NCI-H2196 treated with DMSO at 0.1 percent for 48 hours (cell line): ENCODE results near the gene AJM1.
"Not testable (repeated sequence)": the region's sequence is repeated elsewhere in the genome, so short reads cannot be mapped to it uniquely, and the experiment has no call there.

Experiments
- DNase-seq: peaks from one replicate; lab custom pipeline; 2025; ENCODE audit not compliant: unreplicated experiment; lab: John Stamatoyannopoulos, UW

AJM1 gene

DNA sequence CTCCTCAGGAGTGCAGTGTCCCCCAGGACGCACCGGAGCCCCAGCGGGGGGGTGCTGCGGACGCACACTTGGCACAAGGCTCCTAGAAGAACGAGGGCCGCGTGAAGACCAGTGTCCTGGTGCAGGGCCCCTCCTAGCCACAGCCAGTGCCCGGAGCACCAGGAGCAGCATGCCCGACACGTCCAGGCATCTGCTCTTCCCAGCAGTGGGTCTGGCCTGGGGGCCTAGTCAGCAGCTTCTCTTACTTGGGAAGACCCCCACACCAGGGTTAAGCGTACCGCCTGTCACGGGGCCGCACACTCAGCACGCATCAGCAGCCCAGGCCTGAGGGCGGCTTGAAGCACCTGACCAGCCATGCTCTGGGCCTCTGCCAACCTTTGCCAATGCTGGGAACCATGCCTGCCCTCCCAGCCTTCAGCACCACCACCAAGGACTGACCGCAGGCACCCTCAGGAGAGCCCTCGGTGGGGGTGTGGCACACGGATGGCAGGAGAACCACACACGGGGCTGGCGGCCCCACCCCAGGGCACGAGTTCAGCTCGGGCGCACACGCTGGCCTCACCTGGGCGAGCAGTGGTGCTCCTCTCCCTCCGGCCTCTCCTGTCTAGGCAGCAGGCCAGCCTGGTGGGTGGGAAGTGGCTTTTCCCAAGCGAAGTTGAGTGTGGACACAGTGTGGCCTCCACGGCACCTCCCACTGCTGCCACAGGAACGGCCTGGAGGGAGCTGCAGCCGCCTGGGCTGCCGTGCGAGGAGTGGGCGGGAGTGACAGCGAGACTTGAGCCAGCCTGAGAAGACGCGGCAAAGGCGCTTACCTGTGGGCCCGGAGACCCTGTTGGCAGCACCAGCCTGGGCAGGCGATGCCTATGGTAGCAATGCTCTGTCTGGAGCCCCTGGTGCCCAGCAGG lies 12.0 kb upstream of the AJM1 start:
- DNase-seq, result no peak

DNA sequence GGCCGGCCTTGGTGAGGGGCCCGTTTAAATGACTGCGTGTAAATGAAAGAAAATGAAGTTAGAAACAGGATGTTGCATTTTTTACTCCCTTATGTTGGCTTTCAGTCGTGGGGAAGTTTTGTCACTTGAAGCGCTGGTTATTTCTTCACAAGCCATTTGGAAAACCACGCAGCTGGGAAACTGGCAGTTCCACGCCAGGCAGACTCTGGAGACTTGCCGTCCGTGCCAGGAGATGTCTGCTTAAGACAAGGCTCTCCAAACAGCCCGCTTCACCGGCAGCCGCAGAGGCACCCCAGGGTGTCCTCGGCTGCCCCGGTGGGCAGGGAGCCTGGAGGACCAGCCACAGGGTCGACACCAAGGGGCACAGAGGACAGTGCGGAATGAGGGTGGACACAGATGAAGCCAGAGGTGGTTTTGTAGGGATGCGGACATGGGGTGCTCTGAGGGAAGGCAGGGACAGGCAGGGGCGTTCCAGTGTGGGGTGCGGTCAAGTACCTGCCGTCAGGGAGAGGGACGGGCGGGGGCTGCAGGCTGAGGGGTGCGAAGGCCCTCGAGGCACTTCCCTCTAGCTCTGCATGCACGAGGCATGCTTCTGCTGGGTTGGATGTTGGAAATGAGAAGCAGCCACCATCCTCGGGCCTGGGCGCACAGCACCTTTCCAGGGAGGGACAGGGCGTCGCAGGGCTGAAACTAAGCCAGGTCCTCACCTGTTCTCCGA lies 11.1 kb upstream of the AJM1 start:
- no peak for DNase-seq

DNA sequence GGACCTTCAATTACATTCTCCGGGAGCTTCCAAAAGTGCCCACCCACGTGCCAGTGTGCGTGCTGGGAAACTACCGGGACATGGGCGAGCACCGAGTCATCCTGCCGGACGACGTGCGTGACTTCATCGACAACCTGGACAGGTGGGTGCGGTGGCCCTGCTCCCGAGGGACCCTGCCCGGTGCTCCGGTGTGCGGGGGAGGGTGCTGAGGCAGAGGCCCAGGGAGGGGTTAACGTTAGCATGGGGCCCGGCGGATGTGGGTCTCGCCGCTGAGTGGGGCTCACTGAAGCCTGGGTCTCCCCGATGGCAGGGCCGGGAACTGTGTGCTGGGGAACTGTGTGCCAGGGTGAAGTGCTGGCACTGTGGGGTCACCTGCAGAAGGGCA lies 10.6 kb upstream of the AJM1 start:
- no peak for DNase-seq

DNA sequence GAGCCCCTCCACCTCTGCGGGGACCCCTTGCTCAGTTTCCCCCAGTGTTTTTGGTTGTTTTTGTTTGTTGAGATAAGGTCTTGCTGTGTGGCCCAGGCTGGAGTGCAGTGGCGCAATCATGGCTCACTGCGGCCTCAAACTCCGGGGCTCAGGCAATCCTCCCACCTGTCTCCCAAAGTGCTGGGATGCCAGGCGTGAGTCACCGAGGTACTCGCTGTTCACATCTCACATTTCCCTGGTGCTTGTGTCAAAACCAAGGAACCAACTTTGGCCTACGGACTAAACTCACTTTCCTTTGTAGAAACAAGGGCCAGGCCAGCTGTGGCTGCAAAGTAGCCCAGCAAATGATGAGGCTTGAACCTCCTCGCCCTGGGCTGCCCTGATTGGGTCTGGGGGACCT lies 9.7 kb upstream of the AJM1 start:
- DNase-seq, result no peak

DNA sequence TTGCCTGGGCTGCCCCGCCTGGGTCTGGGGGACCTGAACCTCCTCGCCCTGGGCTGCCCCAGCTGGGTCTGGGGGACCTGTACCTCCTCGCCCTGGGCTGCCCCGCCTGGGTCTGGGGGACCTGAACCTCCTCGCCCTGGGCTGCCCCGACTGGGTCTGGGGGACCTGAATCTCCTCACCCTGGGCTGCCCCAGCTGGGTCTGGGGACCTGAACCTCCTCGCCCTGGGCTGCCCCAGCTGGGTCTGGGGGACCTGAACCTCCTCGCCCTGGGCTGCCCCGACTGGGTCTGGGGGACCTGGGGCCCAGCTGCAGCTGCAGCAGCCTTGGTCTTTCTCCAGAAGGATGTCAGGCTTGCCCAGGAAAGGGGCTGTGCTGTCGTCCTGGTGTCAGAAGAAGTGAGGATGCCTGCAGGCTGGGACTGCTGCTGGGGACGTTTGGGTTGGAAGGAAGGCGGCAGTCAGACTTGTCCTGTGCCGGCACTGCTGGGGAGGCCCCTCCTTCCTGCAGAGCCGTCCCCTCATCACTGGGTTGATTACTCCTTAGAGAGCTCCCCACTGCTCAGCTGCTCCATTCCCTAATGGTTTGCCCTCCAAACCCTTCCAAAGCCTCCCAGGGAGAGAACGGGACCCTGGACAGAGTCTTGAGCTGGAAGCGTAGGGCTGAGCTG lies 8.8 kb upstream of the AJM1 start:
- not testable (repeated sequence) for DNase-seq

DNA sequence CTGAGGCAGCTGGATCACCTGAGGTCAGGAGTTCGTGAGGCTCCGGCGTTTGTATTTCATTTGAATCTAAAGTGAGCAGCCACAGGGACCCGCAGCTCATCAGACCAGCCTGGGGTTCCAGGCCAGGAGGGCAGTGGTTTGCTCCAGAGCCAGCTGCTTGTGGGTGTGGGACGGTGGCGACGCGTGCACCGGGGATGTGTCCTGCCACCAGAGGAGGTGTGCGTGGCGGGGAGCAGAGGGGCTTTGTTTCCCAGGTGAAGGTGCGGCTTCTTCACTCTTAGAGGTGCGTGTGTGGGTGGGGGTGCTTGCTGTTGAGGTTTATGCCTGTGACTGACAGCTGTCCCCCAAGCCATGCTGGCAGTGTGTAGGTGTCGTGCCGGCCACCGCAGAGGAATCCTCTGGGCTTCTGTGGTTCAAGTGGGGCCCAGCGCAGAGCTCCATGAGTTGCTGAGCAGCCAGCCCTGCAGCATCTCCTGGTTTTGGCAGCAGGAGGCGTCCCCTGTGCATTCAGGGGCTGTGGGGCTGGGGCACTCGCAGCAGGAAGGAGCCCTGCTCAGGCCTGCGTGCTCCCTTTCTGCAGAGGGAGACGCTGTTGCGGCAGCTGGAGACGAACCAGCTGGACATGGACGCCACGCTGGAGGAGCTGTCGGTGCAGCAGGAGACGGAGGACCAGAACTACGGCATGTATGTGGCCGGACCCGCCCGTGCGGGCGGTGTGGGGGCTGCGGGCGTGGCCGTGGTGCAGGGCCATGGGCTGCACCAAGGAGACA lies 6.9 kb upstream of the AJM1 start:
- no peak for DNase-seq

DNA sequence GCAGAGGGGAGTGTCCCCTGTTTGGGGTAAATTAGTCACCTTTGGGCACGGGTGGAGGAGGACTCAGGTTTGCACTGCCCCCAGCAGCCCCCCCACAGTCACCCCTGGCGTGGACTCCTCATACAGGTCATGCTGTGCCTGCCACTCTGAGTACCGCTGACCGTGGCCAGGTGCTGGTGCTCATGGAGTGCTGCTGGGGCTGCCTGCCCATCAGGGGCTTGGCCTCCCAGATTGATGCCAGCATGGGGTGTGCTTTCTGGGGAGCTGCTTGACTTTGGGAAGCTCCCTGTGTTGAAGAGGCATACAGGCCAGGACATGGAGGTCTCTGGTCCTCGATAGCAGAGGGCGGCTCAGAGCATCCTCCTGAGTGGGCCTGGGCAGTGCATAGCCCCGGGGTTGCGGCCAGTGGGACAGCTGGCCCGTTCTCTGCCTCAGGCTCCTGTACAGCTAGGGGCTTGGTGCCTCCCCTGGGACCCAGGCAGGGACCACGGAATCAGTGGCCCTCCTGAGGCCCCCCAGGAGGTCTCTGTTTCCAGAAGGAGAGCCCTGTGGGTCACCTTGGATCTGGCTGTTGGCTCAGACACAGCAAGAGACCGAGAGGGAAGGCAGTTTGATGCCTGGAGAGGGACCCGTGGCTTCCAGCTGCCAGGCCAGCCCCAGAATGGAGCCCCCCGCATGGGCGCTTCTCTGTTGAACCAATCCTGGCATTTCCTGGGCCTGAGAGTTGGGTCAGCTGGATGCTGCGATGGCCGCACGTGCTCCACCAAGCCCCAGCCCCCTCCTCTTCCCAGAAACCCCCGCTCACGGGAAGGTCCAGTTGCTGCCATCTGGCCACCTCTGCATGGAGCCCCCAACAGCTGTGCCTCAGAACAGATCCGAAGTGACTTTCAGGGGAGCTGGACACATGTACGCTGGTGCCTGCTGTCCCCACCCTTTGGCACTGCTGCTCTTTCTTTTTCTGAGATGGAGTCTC lies 6.1 kb upstream of the AJM1 start:
- DNase-seq, result no peak

DNA sequence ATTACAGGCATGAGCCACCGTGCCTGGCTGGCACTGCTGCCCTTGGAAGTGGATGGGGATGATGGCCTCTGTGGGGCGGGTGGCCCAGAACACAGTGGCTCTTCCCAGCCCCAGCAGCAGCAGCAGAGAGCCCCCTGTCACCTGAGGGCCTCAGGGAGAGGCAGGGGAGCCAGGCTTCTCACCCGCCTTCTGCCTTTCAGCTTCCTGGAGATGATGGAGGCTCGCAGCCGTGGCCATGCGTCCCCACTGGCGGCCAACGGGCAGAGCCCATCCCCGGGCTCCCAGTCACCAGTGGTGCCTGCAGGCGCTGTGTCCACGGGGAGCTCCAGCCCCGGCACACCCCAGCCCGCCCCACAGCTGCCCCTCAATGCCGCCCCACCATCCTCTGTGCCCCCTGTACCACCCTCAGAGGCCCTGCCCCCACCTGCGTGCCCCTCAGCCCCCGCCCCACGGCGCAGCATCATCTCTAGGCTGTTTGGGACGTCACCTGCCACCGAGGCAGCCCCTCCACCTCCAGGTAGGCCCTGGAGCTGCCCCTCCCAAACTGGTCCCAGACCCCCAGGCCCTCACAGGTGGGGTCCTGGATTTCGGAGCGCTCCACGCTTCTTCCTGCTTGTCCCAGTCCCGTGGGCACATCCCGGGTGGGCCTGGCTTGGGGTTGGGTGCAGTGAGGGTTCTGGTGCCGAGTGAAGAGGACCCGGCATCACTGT lies 5.0 kb upstream of the AJM1 start:
- DNase-seq, result no peak

DNA sequence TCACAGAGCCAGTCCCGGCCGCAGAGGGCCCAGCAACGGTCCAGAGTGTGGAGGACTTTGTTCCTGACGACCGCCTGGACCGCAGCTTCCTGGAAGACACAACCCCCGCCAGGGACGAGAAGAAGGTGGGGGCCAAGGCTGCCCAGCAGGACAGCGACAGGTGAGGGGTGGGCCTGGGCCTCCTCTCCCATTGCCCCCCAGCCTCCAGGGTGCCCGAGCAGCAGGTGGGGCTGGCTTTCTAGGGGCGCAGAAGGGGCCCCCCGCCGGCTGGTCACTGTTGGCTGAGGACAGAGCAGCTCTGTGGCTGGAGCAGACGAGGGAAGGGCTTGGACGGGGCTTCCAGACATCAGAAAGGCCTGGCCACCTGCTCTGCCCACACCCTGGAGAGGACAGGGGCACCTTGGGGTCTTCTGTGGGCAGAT lies 4.4 kb upstream of the AJM1 start:
- not testable (repeated sequence) for DNase-seq

DNA sequence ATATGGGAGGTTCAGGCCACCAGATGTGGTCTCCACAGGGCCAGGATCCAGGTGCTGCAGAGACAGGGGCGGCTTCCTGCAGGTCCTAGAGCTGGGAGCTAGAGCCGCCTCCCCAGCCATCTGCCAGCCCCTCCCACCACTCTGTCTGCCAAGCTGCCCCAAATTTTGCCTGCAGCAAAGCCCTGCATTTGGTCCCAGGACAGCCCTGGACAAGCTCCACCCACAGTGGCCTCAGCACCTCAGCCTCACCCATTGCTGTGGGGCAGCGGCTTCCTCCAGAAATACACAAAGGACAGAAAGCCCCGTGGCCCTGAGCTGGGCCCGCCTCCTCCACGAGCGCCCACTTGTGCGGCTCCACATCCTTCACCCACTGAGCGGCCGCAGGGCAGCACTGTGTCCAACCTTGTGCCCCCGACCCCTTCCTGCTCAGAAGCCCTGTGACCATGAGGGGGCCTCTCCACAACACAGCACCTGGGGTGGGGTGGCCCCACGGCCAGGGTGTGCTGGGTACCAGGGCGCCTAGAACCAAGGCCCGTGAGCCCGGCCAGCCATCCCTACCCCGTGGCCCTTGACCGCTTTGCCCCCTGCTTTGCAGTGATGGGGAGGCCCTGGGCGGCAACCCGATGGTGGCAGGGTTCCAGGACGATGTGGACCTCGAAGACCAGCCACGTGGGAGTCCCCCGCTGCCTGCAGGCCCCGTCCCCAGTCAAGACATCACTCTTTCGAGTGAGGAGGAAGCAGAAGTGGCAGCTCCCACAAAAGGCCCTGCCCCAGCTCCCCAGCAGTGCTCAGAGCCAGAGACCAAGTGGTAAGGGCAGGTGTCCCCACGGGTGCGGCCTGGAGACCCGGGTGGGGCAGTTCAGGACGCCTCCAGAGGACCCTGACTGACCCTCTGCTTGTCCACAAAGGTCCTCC lies 3.7 kb upstream of the AJM1 start:
- no peak for DNase-seq

DNA sequence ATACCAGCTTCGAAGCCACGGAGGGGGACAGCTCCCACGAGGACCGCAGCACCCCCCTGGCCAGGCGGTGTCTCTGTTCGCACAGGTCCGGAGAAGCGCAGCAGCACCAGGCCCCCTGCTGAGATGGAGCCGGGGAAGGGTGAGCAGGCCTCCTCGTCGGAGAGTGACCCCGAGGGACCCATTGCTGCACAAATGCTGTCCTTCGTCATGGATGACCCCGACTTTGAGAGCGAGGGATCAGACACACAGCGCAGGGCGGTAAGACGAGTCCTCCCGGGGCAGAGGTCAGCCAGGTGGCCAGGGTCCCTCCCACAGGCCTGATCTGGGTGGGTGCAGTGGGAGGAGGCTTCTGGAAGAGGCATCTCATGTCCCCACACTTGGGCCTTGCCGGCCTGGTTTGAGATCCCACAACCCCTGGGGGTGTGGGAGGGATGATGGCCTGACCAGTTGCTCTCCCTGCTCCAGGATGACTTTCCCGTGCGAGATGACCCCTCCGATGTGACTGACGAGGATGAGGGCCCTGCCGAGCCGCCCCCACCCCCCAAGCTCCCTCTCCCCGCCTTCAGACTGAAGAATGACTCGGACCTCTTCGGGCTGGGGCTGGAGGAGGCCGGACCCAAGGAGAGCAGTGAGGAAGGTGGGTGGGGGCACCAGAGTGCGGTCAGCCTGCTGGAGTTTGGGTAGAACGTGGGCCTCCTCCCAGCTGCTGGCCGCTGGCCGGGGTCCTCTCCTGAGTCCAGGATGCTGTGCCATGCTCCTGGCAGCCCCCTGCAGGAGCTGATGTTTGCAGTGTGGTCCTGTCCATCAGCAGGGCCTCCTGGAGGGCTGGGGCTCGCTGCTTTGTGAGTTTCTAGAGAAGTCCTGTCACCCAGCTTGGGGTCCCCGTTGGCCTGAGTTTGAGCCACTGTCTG lies 2.8 kb upstream of the AJM1 start:
- DNase-seq, result no peak

DNA sequence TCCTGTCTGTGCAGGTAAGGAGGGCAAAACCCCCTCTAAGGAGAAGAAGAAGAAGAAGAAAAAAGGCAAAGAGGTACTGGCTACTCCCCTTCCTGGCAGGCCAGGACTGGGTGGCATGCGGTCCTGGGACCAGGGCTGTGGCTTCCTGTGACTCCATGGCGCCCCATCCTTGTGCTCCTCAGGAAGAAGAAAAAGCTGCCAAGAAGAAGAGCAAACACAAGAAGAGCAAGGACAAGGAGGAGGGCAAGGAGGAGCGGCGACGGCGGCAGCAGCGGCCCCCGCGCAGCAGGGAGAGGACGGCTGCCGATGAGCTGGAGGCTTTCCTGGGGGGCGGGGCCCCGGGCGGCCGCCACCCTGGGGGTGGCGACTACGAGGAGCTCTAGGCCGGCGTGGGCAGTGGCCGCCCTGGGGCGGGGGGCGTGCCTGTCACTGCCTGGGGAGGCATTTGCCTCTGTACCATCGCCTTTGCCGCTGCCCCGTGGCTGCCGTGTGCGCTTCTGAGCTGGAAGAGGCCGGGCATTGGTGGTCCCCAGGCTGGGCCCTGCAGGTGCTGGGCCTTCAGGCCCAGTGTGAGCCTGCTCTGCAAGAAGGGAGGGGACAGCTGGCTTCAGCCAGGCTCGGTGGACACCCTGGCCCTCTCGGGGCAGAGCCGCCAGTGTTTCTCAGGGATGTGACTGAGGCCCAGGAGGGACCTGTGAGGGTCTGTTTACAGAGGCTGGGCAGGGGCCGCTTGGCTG lies 2.0 kb upstream of the AJM1 start:
- DNase-seq, result no peak

DNA sequence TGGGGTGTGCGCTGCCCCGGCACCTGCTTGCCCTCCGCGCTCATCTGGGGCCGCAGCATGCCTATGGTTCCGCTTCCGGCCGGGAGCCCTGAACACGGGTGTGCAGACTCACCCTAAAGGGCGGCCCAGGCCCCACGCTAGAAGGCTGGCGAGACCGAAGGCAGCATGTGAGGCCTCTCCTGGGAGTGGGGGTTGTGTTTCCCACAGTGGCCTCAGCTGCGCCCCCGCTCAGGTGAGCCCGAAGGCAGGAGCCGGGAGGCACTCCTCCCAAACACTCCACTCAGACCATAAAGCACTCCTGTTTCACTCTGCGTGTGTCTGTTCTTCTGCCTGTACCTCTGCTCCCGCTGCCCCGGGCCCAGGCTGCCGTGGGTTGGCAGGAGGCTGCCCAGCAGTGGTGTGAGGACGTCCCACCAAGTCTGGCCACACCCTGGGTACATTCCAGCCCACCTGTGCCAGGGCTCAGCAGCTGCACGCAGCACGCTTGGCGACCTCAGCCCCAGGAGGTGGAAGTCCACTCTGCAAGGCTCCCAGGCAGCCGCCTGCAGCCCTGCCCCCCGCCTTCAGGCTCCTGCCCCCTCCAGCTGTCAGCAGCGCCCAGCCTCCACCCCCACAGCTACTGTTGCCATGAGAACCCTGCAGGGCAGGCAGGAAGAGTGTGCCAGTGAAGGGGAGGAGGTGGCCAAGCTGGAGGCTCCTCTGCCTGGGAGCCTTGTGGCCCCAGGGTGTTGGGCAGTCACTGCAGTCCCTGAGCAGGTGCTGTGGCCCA lies 1.2 kb upstream of the AJM1 start:
- peak; percentile 73 for DNase-seq

DNA sequence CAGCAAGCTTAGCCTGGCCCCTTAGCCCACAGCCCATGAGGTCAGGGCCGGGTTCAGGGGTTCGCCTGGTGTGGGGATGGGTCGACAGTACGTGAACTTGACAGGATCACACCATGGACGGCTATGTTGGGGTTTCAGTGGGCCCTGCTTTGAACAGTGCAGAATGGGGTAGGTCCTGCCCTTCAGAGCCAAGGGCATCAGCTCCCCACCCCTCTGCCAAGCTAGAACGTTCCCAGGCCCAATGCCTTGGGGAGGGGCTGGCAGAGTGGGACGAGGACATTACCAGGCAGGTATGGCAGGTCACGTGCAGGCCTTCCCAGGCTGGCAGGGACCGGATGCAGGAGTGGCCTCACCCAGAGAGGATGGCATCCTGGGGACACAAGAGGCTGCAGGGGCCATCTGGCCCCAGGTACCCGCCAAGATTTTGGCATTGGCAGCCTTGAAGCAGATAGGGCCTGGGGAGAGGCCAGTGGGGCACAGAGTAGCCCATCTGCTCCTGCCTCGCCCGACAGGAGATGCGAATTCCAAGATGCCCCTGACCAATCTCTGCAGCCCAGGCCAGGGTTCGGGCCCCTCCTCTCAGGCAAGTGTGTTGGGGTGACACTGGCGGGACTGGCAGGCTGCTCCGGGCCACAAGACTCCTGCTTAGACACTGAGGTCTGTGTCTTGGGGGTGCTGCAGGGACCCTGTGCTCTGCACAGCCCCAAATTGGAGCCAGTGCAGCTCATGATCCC lies 465 bp upstream of the AJM1 start:
- peak; percentile 30 for DNase-seq

DNA sequence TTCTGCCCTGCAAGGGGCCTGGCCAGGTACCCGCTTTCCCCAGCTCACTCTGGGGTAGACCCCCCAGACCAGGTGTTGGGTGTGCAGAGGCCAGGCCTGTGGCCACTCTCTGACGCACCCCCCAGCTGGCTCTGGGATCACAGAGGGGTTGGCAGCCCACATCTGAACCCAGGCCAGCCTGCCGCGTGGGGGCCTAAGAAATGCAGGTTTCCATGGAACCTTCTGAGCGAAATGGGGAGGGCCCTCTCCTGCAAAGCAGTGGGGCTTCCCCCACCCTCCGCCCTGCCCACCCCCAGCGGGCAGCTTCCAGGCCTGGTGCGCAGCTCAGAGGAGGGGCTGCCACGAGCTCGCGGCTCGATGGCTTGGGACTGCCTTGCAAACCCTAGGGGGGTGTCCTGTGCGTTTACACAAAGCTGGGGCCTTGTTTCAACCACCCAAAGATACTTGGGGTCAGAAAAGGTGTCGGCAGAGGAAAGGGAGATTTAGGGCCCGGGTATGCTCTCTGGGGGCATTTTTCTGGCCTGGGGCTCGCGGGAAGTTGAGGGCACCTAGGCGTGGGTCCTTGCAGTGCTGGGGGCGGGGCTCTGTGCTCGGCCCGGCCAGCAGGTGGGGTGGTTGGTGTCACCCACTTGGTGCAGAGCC lies 1.0 kb downstream of the AJM1 start:
- DNase-seq, result not testable (repeated sequence)
